Measurements from ENCODE around the gene FXYD2. TPM values are rescaled to one million over a fixed set of nuclear protein-coding genes. Genes with fewer than 3 reads are reported as not detected.

FXYD2 gene
- total and polyA plus RNA-seq, 2 donors (not counting 3 experiments of a cell fraction or from before 2014, with no cell fraction given): 0.99 to 1.8 TPM

- Histone ChIP-seq H3K79me2 (ENCODE audit: control insufficient read depth, insufficient read depth, low read length) (no peaks in the 10 kb centered on the region), H3K9me1 (replicated peaks; ENCODE audit: control insufficient read depth, extremely low read depth, insufficient read depth, low read length) (no peaks in the 10 kb centered on the region), H3K27me3 (ENCODE audit: control insufficient read depth in 2 of 2, insufficient read depth in 2 of 2, low read length in 2 of 2) (peaks cover 0 to 9% of the 10 kb centered on the region in 2 experiments), H3K9ac (replicated peaks; ENCODE audit: extremely low read depth, insufficient read depth, low read length) (no peak overlapping the region), H3K4me2 (ENCODE audit: insufficient read depth, low read length) (no peak overlapping the region), H3K4me1 (ENCODE audit: control insufficient read depth, extremely low read depth, insufficient read depth, low read length) (peaks cover 11% of the 10 kb centered on the region), H4K20me1 (replicated peaks; ENCODE audit: control insufficient read depth, extremely low read depth, insufficient read depth, low read length) (no peaks in the 10 kb centered on the region), H3K9me3 (replicated peaks; ENCODE audit: control insufficient read depth, insufficient read depth, low read length) (no peaks in the 10 kb centered on the region), H3K4me3 (replicated peaks in 1 of 3; ENCODE audit: insufficient read depth in 1 of 3, low read depth in 1 of 3, low read length in 3 of 3) (no peak overlapping the region), H2AFZ (ENCODE audit: low read depth, low read length) (no peak overlapping the region), H3K27ac (ENCODE audit: insufficient read depth, low read depth, low read length) (no peak overlapping the region), H3K36me3 (ENCODE audit: control insufficient read depth in 2 of 2, extremely low read depth in 1 of 2, insufficient read depth in 2 of 2, low read length in 2 of 2) (no peaks in the 10 kb centered on the region)
- CTCF ChIA-PET: interaction anchor here (0.7 to 3.3 kb wide), 9 partner anchors 9 to 220 kb away, joined by 3 to 27 read pairs (median 5); no protein-coding TSS in a partner anchor
- dilution Hi-C loops (cut with MboI; ENCODE audit: extremely low pct_ligation_motif_present, low sequenced_read_pairs) (no loop called here), intact Hi-C loops (cut with micrococcal nuclease) (no loop called here)
- FAIRE-seq: no peak
- POLR2A ChIA-PET: no interaction called here
- no TSS peak for BruUV-seq (replicated peaks)
- TF ChIP-seq MYC (IDR thresholded peaks at IDR 0.05; ENCODE audit: low read depth, low read length) (no peak), JUN (IDR thresholded peaks at IDR 0.05; ENCODE audit: borderline replicate concordance, insufficient read depth, insufficient read length, low read depth) (no peak)
- no peak for DNase-seq (ENCODE audit: low read depth, low spot score)
Measured at GRCh38 chr11:117833401-117833891, 8.9 kb upstream of the FXYD2 start.

GRCh38 chr11:117832511-117832910, 8.0 kb upstream of the FXYD2 start:
- H3K4me3 ChIP-seq (replicated peaks in 1 of 3; ENCODE audit: insufficient read depth in 1 of 3, low read depth in 1 of 3, low read length in 3 of 3): no peak overlapping the region
- no peaks in the 10 kb centered on the region for H3K36me3 ChIP-seq (ENCODE audit: control insufficient read depth in 2 of 2, extremely low read depth in 1 of 2, insufficient read depth in 2 of 2, low read length in 2 of 2)
- no peaks in the 10 kb centered on the region for H3K9me1 ChIP-seq (replicated peaks; ENCODE audit: control insufficient read depth, extremely low read depth, insufficient read depth, low read length)
- FAIRE-seq (no peak), DNase-seq (ENCODE audit: low read depth, low spot score) (no peak)
- H4K20me1 ChIP-seq (replicated peaks; ENCODE audit: control insufficient read depth, extremely low read depth, insufficient read depth, low read length): no peaks in the 10 kb centered on the region
- no peaks in the 10 kb centered on the region for H3K9me3 ChIP-seq (replicated peaks; ENCODE audit: control insufficient read depth, insufficient read depth, low read length)
- H3K27ac ChIP-seq (ENCODE audit: insufficient read depth, low read depth, low read length): no peak overlapping the region
- H3K4me1 ChIP-seq (ENCODE audit: control insufficient read depth, extremely low read depth, insufficient read depth, low read length): peaks cover 13% of the 10 kb centered on the region
- H3K9ac ChIP-seq (replicated peaks; ENCODE audit: extremely low read depth, insufficient read depth, low read length): no peak overlapping the region
- ChIA-PET CTCF (interaction anchor here (0.7 to 3.3 kb wide), 6 partner anchors 12 to 114 kb away, joined by 3 to 27 read pairs (median 6); no protein-coding TSS in a partner anchor), POLR2A (no interaction called here)
- intact Hi-C loops (cut with micrococcal nuclease): no loop called here
- dilution Hi-C loops (cut with MboI; ENCODE audit: extremely low pct_ligation_motif_present, low sequenced_read_pairs): no loop called here
- no TSS peak for BruUV-seq (replicated peaks)
- no peak overlapping the region for H2AFZ ChIP-seq (ENCODE audit: low read depth, low read length)
- TF ChIP-seq FOS (IDR thresholded peaks at IDR 0.05; ENCODE audit: borderline replicate concordance, insufficient read depth, low read length) (no peak), EZH2 (IDR thresholded peaks at IDR 0.05; ENCODE audit: borderline replicate concordance, low read depth, low read length, severe bottlenecking) (no peak), JUN (IDR thresholded peaks at IDR 0.05; ENCODE audit: borderline replicate concordance, insufficient read depth, insufficient read length, low read depth) (no peak), MAX (IDR thresholded peaks at IDR 0.05; ENCODE audit: insufficient read depth, insufficient read length) (no peak), POLR2AphosphoS5 (IDR thresholded peaks at IDR 0.05; ENCODE audit: insufficient read depth, low read depth, low read length) (no peak), MYC (IDR thresholded peaks at IDR 0.05; ENCODE audit: low read depth, low read length) (no peak), GATA2 (IDR thresholded peaks at IDR 0.05; ENCODE audit: insufficient read depth, insufficient read length, low read depth, low read length) (no peak), CTCF (IDR thresholded peaks at IDR 0.05; ENCODE audit: extremely low read depth in 1 of 2, insufficient read depth in 1 of 2, low read depth in 1 of 2, low read length in 2 of 2) (no peak), POLR2A (IDR thresholded peaks at IDR 0.05; ENCODE audit: low read depth, low read length) (no peak)
- H3K4me2 ChIP-seq (ENCODE audit: insufficient read depth, low read length): no peak overlapping the region
- no peaks in the 10 kb centered on the region for H3K79me2 ChIP-seq (ENCODE audit: control insufficient read depth, insufficient read depth, low read length)
- peaks cover 0 to 4% of the 10 kb centered on the region in 2 experiments for H3K27me3 ChIP-seq (ENCODE audit: control insufficient read depth in 2 of 2, insufficient read depth in 2 of 2, low read length in 2 of 2)

All from endothelial cell of umbilical vein (primary cell).